Urothelium cell line (cell line): ENCODE measurements around the gene SLC25A26.

Experiments used
- DNase-seq: peaks from one replicate; pipeline ENCODE4 v3.0.0; 2011; ENCODE audit warnings: low spot score, mixed read lengths
- FAIRE-seq: peaks from 2 replicates; lab custom pipeline; 2011; peaks lifted over from hg19 to GRCh38; lab: Jason Lieb, UNC

SLC25A26 gene

GRCh38 chr3:66312039-66312438 is 91.2 kb downstream of the SLC25A26 start:
- no peak for FAIRE-seq

GRCh38 chr3:66314455-66314854 is 93.7 kb downstream of the SLC25A26 start:
- FAIRE-seq = no peak
- DNase-seq = no peak

More at GRCh38 chr3:66312039-66312438, 91.2 kb downstream of the SLC25A26 start:
- DNase-seq = no peak

DNA sequence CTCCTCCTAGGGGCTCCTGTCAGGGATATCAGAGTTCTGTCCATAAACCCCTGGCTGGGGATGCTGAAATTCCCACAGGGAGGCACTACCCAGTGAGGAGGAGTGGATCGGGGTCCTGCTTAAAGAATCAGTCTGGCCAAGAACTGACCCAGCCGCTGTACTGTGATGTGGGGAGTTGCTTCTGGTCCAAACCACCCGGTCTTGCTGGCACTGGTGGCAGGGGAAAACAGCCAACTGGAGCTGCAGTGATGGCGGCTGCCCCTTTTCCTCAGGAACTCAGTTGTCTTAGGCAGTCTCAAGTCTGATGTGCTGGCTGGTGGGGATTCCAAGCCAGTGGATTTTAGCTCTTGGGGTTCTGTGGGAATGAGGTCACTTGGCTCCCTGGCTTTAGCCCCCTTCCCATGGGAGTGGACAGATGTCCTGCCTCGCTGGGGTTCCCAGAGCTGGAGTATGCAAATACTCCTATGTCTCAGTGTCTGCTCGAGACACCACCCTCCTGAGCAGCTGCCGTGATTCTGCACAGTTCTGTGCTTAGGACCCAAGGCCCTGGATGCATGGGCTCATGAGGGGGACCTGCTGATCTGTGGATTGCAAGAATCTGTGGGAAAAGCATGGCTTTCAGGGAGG is 97.1 kb downstream of the SLC25A26 start:
- FAIRE-seq (no peak), DNase-seq (no peak)

DNA sequence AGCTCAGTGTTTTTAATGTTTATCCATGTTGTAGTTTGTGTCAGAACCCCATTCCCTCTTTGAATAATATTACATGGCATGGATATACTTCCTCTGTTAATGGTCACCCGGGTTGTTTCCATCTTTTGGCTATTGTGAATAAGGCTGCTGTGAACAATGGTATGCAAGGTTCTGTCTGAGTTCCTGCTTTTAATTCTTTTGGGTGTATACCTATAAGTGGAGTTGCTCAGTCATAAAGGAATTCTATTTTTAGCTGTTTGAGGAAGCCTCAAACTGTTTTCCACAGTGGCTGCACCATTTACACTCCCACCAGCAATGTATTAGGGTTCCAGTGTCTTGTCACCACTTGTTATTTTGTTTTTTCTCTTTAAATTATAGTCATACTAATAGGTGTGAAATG is 99.6 kb downstream of the SLC25A26 start:
- FAIRE-seq (no peak), DNase-seq (no peak)

- DNase-seq (no peak), FAIRE-seq (no peak)
These were observed 101.6 kb downstream of the SLC25A26 start for GRCh38 chr3:66322436-66322835.

DNA sequence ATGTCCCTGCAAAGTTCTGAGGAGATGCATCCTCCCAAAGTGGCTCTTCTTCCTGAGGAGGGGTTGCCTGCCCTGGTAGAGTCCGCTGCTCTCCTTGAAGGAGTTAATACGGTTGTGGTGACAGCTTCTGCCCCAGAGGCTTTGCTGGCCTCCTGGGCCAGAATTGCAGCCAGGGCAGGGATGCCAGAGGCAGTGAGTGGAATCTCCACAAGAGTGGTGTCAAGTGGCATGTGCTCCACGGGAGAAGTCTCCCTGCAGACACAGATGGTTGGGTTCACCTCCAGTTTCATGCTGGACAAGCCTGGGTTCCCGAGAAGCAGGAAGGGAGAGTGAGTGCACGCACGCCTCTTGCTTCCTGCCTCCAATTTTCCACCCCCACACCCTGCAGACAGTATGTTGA is 105.5 kb downstream of the SLC25A26 start:
- FAIRE-seq (no peak), DNase-seq (no peak)

DNA sequence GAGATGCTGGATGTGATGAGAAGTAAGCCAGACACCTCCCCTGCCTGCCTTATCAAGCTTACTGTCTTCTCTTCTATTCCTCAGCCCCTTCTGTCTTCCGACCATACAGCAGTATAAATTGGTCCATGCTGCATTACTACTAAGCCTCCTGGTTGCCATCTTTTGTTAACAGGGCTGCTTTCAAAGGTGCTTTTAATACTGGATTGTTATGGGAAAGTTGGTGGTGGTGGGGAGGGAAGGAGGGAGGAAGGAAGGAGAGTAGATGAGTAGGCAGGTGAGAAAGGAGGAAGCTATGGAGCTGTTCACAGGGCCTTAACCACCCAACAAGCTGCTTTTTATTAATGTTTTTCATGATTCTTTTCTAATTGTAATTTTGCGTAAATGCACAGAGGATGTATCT is 114.9 kb downstream of the SLC25A26 start:
- DNase-seq (no peak), FAIRE-seq (no peak)

GRCh38 chr3:66336333-66336766 is 115.5 kb downstream of the SLC25A26 start:
- FAIRE-seq (no peak), DNase-seq (no peak)

DNA sequence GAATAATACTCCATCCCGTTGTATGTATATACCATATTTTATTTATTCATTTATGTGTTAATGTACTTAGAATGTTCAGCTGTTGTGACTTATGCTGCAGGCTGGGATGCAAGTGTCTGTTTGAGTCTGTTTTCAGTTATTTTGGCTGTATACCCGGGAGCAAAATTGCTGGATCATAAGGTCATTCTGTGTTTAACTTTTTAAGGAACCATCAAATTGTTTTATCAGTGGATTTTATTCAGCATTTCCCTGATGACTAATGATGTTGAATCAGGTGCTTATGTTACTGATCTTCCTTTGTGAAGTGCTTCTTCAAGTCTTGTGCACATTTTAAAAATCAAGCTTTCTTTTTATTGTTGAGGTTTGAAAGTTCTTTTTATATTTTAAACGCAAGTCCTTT is 118.1 kb downstream of the SLC25A26 start:
- DNase-seq (no peak), FAIRE-seq (no peak)

- DNase-seq = no peak
- FAIRE-seq = no peak
These were observed 122.0 kb downstream of the SLC25A26 start for GRCh38 chr3:66342717-66343356.

DNA sequence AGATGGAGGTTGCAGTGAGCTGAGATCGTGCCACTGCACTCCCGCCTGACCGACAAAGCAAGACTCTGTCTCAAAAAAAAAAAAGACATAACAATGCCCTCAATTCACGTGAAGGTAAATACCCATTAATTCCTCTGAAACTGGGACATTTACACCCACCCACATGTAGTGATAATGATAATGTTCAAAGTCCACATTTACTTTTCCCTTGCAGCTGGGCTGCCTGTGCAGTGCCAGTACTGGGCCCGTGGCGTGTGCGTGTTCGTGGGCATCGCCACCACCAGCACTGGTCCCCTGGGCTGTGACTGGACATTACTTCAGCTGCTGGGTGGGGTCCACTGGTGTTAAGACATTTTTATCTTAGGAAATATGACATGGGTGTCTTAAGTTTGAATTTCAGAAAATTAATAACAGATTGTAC is 123.6 kb downstream of the SLC25A26 start:
- FAIRE-seq = no peak
- DNase-seq = no peak

DNA sequence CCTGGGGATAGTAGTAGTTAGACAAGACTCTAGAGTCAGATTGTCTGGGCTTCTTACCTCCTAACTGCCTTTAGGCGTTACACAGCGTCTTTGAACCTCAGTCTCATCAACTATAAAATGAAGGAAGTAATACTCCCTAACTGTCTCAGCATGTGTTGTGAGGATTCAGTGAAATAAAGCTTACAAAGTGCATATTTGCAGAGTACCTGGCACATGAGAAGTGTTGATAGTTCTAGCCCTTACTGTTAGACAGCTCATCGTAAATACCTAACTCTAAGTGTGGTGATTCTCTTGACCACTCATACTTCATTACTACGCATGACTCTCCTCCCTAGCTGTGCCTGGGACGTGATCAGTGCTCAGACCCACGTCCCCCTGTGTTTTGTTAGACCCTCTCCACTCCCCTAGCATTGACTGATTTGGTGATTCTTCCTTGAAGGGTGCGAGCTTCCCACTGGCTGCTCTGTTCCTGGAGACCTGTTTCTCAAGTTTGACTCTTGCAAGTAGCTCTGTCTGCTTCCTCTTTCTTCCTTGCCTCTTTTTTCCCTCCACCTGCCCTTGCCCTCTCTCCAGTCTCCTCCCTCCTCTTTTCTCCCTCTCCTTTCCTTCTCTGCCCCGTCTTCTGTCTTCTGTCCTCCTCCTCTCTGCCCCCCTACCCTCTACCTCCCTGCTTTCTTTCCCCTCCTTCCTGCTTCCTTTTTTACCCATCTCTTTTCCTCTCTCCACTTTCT is 124.2 kb downstream of the SLC25A26 start:
- DNase-seq (no peak), FAIRE-seq (no peak)

DNA sequence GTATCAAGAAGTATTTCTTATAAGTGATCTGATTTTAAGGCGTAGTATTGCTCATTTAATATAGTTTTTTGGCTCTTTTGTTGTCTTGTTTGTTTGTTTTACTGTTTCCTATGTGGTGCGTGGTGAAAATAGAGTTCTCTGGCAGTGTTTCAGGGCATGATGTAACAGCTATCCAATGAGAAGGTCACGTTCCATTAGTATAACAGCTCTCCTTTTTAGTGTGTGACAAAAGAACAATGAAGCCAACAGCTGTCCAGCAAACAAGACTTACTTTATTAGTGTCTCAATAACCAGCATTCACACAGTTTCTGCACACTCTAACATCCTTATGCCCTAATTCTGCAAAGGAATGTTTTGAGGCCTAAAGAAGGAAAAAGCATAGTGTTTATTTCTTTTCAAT is 127.9 kb downstream of the SLC25A26 start:
- no peak for FAIRE-seq
- no peak for DNase-seq

- FAIRE-seq (no peak), DNase-seq (no peak)
These were observed 129.8 kb downstream of the SLC25A26 start for GRCh38 chr3:66350601-66351000.

- DNase-seq (no peak), FAIRE-seq (no peak)
These were observed 132.2 kb downstream of the SLC25A26 start for GRCh38 chr3:66353039-66353438.

- DNase-seq = no peak
- FAIRE-seq = no peak
These were observed 132.7 kb downstream of the SLC25A26 start for GRCh38 chr3:66353530-66353929.

DNA sequence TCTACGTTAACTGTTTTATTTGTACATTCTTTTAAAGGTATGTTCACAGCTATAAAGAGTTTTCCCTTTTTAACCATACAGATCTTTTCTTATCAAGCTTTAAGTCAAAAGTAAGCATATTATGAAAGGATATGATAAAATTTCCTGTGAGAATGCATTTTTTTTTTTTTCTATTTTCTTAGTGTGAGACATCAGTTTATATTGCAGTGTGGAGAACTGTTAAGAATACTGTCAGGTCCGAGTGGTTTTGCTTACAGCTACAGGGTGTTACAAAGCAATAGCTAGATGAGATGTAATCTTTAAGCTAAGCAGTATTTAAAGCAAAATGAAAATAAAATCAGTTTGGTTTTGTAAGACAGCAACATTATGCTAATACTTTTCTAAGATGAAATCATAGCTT is 133.2 kb downstream of the SLC25A26 start:
- FAIRE-seq (no peak), DNase-seq (no peak)

- no peak for DNase-seq
- FAIRE-seq = no peak
These were observed 134.6 kb downstream of the SLC25A26 start for GRCh38 chr3:66355394-66355793.

DNA sequence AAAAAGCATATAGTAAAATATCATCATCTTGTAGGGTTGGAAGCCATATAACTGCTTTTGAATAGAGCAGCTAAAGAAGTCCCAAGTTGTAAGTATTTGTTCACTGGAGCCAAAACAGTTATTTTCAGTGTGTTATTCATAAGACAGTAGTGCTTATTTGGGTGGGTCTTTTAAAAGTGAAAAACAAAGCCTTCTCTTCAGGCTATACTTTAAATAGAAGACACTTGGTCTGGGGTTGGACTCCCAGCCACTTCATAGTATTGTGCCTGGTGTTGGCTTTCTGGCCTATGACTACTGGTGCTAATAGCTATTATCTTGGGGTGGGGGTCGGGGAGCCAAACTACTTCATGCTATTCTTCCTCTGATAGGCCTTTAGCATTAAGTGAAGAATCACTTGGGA is 135.2 kb downstream of the SLC25A26 start:
- no peak for DNase-seq
- FAIRE-seq = no peak

GRCh38 chr3:66361356-66361755 is 140.6 kb downstream of the SLC25A26 start:
- FAIRE-seq = no peak

GRCh38 chr3:66362541-66362941 is 141.7 kb downstream of the SLC25A26 start:
- DNase-seq = peak; percentile 38
- FAIRE-seq = no peak

More at GRCh38 chr3:66361356-66361755, 140.6 kb downstream of the SLC25A26 start:
- DNase-seq = no peak

DNA sequence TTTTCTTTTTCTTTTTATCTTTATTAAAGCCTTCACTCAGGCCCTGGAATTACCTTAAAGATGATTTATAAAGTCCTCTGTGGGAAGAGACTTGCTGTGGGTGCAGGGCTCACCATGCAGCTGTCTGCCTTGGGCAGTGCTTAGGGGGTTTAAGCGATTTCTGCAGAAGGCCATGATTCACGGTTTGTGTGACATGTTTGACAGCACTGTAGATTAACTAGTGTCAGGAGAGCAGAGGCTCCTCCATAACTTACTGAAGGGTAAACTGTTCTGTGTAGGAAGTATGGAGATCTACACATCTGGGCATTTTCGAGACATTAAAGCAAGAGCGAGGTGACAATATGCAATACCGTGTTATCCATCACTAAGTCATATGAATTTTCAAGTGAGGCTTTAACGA is 142.3 kb downstream of the SLC25A26 start:
- DNase-seq (peak; percentile 24), FAIRE-seq (no peak)
